ENCODE data around the gene AMELX.

The AMELX gene

GRCh38 chrX:11293113-11293512 lies at the start of gene AMELX:
AMELX (plus strand) TSS chrX:11293413; CDS start chrX:11294789, 1,376 bp downstream.
- DNase-seq, result no peak

- DNase-seq, result no peak
These were observed 48.6 kb upstream of the AMELX start for GRCh38 chrX:11244636-11245035.

GRCh38 chrX:11254417-11255109 lies 38.6 kb upstream of the AMELX start:
- DNase-seq, result no peak

GRCh38 chrX:11257290-11257689 lies 35.9 kb upstream of the AMELX start:
- DNase-seq, result no peak

- DNase-seq, result no peak
These were observed 35.5 kb upstream of the AMELX start for GRCh38 chrX:11257711-11258110.

GRCh38 chrX:11259437-11259836 lies 33.8 kb upstream of the AMELX start:
- no peak for DNase-seq

- DNase-seq, result no peak
These were observed 32.0 kb upstream of the AMELX start for GRCh38 chrX:11261260-11261659.

- DNase-seq, result no peak
These were observed 28.3 kb upstream of the AMELX start for GRCh38 chrX:11264925-11265324.

GRCh38 chrX:11265352-11265751 lies 27.9 kb upstream of the AMELX start:
- no peak for DNase-seq

- DNase-seq, result no peak
These were observed 26.6 kb upstream of the AMELX start for GRCh38 chrX:11266573-11267003.

- no peak for DNase-seq
These were observed 25.8 kb upstream of the AMELX start for GRCh38 chrX:11267425-11267824.

GRCh38 chrX:11269006-11269405 lies 24.2 kb upstream of the AMELX start:
- DNase-seq, result no peak

- DNase-seq, result no peak
These were observed 23.2 kb upstream of the AMELX start for GRCh38 chrX:11269996-11270395.

- DNase-seq, result no peak
These were observed 20.9 kb upstream of the AMELX start for GRCh38 chrX:11272290-11272689.

GRCh38 chrX:11272863-11273262 lies 20.4 kb upstream of the AMELX start:
- no peak for DNase-seq

- DNase-seq, result no peak
These were observed 19.7 kb upstream of the AMELX start for GRCh38 chrX:11273544-11273943.

GRCh38 chrX:11282043-11282442 lies 11.2 kb upstream of the AMELX start:
- DNase-seq, result no peak

GRCh38 chrX:11285651-11286050 lies 7.6 kb upstream of the AMELX start:
- no peak for DNase-seq

GRCh38 chrX:11287505-11287904 lies 5.7 kb upstream of the AMELX start:
- DNase-seq, result no peak

GRCh38 chrX:11290416-11291102 lies 2.7 kb upstream of the AMELX start:
- no peak for DNase-seq

GRCh38 chrX:11296051-11296450 lies 2.8 kb downstream of the AMELX start:
- DNase-seq, result no peak

- no peak for DNase-seq
These were observed 5.4 kb downstream of the AMELX start for GRCh38 chrX:11298600-11298999.

- DNase-seq, result no peak
These were observed 11.6 kb downstream of the AMELX start for GRCh38 chrX:11304829-11305228.
